ENCODE results near the gene FILIP1L.

- TF ChIP-seq POLR2AphosphoS5 (IDR thresholded peaks at IDR 0.05; ENCODE audit: low read depth, low read length) (no peak), TAF1 (IDR thresholded peaks at IDR 0.05; ENCODE audit: borderline replicate concordance, insufficient read depth, low read length) (no peak), SIN3A (IDR thresholded peaks at IDR 0.05; ENCODE audit: borderline replicate concordance, insufficient read depth, low read length) (no peak)
These were observed 251.3 kb downstream of the FILIP1L start for GRCh38 chr3:99863002-99863401.
